ENCODE results near the gene SRPK1. TPM values are rescaled to one million over a fixed set of nuclear protein-coding genes. Genes with fewer than 3 reads are reported as not detected.
"Not testable (repeated sequence)": the region's sequence is repeated elsewhere in the genome, so short reads cannot be mapped to it uniquely, and the experiment has no call there.

Gene SRPK1
- total RNA-seq, 4 donors from 2014 or later, result 107 to 155 (median 110) TPM

DNA sequence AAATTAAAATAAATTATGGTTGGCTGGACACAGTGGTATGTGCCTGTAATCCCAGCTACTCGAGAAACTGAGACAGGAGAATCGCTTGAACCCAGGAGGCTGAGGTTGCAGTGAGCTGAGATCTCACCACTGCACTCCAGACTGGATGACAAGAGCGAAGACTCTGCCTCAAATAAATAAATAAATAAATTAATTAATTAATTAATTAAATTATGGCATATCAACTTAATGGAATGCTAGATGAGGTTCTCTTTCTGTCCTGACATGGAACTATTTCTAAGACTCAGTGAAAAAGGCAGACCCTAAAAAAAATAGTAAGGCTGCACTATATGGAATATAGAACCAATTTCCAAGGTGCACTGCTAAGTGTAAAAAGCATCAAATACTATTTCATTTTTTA is 4.8 kb downstream of the SRPK1 start:
- H3K4me3 ChIP-seq, result no peak overlapping the region
- DNase-seq, result no peak

DNA sequence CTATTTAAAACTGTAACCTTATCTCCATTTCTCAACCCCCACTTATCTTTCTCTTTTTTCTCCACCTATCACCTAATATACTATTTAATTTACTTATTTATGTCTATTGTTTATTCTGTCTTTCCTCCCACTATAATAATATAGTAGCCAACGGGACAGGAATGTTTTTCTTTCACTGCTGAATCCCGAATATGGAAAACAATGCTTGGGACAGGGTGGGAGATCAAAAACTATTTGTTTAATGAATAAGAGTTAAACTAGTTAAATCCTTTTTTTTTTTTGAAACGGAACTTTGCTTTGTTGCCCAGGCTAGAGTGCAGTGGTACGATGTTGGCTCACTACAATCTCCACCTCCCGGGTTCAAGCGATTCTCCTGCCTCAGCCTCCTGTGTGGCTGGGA is 6.4 kb downstream of the SRPK1 start:
- Histone ChIP-seq H3K4me1 (peaks cover 7 to 30% (median 21%) of the 10 kb centered on the region in 4 donors), H3K4me3 (no peak overlapping the region), H3K27me3 (no peaks in the 10 kb centered on the region), H3K36me3 (peaks cover 0 to 30% (median 2%) of the 10 kb centered on the region in 4 donors), H3K27ac (no peak overlapping the region), H3K9me3 (peaks cover 0 to 6% of the 10 kb centered on the region in 2 donors)
- 62 to 89% methylated on average over 3 to 6 of the region's 6 CpGs for WGBS, 2 donors (ENCODE audit: low coverage in 1 of 2)
- no peak for TF ChIP-seq EP300 (IDR thresholded peaks at IDR 0.05; ENCODE audit: low read depth)
- no peak for TF ChIP-seq POLR2AphosphoS5 (IDR thresholded peaks at IDR 0.05)
- TF ChIP-seq POLR2A (IDR thresholded peaks at IDR 0.05), result no peak
- no peak for TF ChIP-seq CTCF (IDR thresholded peaks at IDR 0.05)
- intact Hi-C loops (cut with DNase I; ENCODE audit: low total_unique reads) (no loop called here), in situ Hi-C loops (cut with MboI; ENCODE audit: low pct_ligation_motif_present in 1 of 4, low pct_unique_long_range_greater_than_20kb in 1 of 4, low sequenced_read_pairs in 3 of 4) (no loop called here)
- no peak for DNase-seq

More for the DNA sequence above, 4.8 kb downstream of the SRPK1 start:
- 94 to 99% methylated on average over 3 of the region's 3 CpGs for WGBS, 2 donors (ENCODE audit: low coverage in 1 of 2)
- Histone ChIP-seq H3K27me3 (no peaks in the 10 kb centered on the region), H3K27ac (no peak overlapping the region), H3K9me3 (no peaks in the 10 kb centered on the region), H3K36me3 (peaks cover 0 to 15% (median 0%) of the 10 kb centered on the region in 4 donors), H3K4me1 (peaks cover 7 to 32% (median 21%) of the 10 kb centered on the region in 4 donors)
- no peak for TF ChIP-seq POLR2AphosphoS5 (IDR thresholded peaks at IDR 0.05)
- intact Hi-C loops (cut with DNase I; ENCODE audit: low total_unique reads) (no loop called here), in situ Hi-C loops (cut with MboI; ENCODE audit: low pct_ligation_motif_present in 1 of 4, low pct_unique_long_range_greater_than_20kb in 1 of 4, low sequenced_read_pairs in 3 of 4) (no loop called here)

- H3K36me3 ChIP-seq, result peaks cover 0 to 41% (median 4%) of the 10 kb centered on the region in 4 donors
- H3K4me3 ChIP-seq, result no peak overlapping the region
- H3K27ac ChIP-seq, result no peak overlapping the region
- H3K9me3 ChIP-seq, result peaks cover 3 to 13% of the 10 kb centered on the region in 2 donors
- in situ Hi-C loops (cut with MboI; ENCODE audit: low pct_ligation_motif_present in 1 of 4, low pct_unique_long_range_greater_than_20kb in 1 of 4, low sequenced_read_pairs in 3 of 4) (no loop called here), intact Hi-C loops (cut with DNase I; ENCODE audit: low total_unique reads) (no loop called here)
- H3K27me3 ChIP-seq, result no peaks in the 10 kb centered on the region
- no peak for TF ChIP-seq POLR2AphosphoS5 (IDR thresholded peaks at IDR 0.05)
- no peak for TF ChIP-seq EP300 (IDR thresholded peaks at IDR 0.05; ENCODE audit: low read depth)
- TF ChIP-seq CTCF (IDR thresholded peaks at IDR 0.05), result no peak
- no peak for TF ChIP-seq POLR2A (IDR thresholded peaks at IDR 0.05)
- peaks cover 0 to 6% (median 1%) of the 10 kb centered on the region in 4 donors for H3K4me1 ChIP-seq
- no peak for DNase-seq
- 95% methylated on average over 7 to 8 of the region's 8 CpGs for WGBS, 2 donors (ENCODE audit: low coverage in 1 of 2)
These were observed 8.8 kb downstream of the SRPK1 start for GRCh38 chr6:35911871-35912653.

GRCh38 chr6:35909571-35909970 is 11.3 kb downstream of the SRPK1 start:
- in situ Hi-C loops (cut with MboI; ENCODE audit: low pct_ligation_motif_present in 1 of 4, low pct_unique_long_range_greater_than_20kb in 1 of 4, low sequenced_read_pairs in 3 of 4); H3K27me3 ChIP-seq; H3K4me3 ChIP-seq; DNase-seq; H3K27ac ChIP-seq; H3K4me1 ChIP-seq; intact Hi-C loops (cut with DNase I; ENCODE audit: low total_unique reads): not testable (repeated sequence)
- peaks cover 3 to 13% of the 10 kb centered on the region in 2 donors for H3K9me3 ChIP-seq
- peaks cover 0 to 33% (median 4%) of the 10 kb centered on the region in 4 donors for H3K36me3 ChIP-seq
- 93% methylated on average over 2 of the region's 2 CpGs; no CpG with 5 or more reads in 1 of the 2 donors for WGBS, 2 donors (ENCODE audit: low coverage in 1 of 2)

GRCh38 chr6:35908753-35909401 is 12.0 kb downstream of the SRPK1 start:
- WGBS, 2 donors (ENCODE audit: low coverage in 1 of 2), result 97 to 100% methylated on average over 3 to 5 of the region's 5 CpGs
- Histone ChIP-seq H3K36me3 (peaks cover 0 to 29% (median 4%) of the 10 kb centered on the region in 4 donors), H3K9me3 (peaks cover 3 to 13% of the 10 kb centered on the region in 2 donors)
- DNase-seq; in situ Hi-C loops (cut with MboI; ENCODE audit: low pct_ligation_motif_present in 1 of 4, low pct_unique_long_range_greater_than_20kb in 1 of 4, low sequenced_read_pairs in 3 of 4); H3K27ac ChIP-seq; H3K27me3 ChIP-seq; H3K4me1 ChIP-seq; intact Hi-C loops (cut with DNase I; ENCODE audit: low total_unique reads); H3K4me3 ChIP-seq: not testable (repeated sequence)
